K562 (cell line): ENCODE data around the gene PLAAT4. TPM values are rescaled to one million over a fixed set of nuclear protein-coding genes. Genes with fewer than 3 reads are reported as not detected.

Source experiments
- AFF1 ChIP-seq, 2 experiments: fragments of 450-650 bp; IDR thresholded peaks; 2 replicates each; pipeline ENCODE4 v1.6.1; 2018; ENCODE audit warnings: mild to moderate bottlenecking in 2 of 2, low read depth in 1 of 2; ENCODE audit not compliant: partially characterized antibody in 2 of 2
- AFF4 ChIP-seq: sonication (generic); formaldehyde crosslinking; IDR thresholded peaks from 2 replicates; pipeline ENCODE4 v1.8.0; 2023; ENCODE audit warnings: mild to moderate bottlenecking, missing genetic modification reagents
- BRCA1 ChIP-seq, 2 experiments: fragments of 450-650 bp in 1 of 2; sonication (generic) in 1 of 2; formaldehyde crosslinking in 1 of 2; IDR thresholded peaks; 2 replicates each; pipeline versions ENCODE4 v1.5.0 to v1.6.1; 2017 to 2020; ENCODE audit warnings: mild to moderate bottlenecking in 1 of 2, missing genetic modification reagents in 1 of 2
- JUN ChIP-seq, 2 experiments: sonication (generic) in 1 of 2; formaldehyde crosslinking in 1 of 2; IDR thresholded peaks; 2 replicates each; pipeline versions ENCODE4 v1.6.1 to v1.8.0; 2012 to 2022; ENCODE audit warnings: borderline replicate concordance in 2 of 2, mild to moderate bottlenecking in 2 of 2, improper control_type of control experiment in 1 of 2, low read depth in 1 of 2, low read length in 1 of 2, missing genetic modification reagents in 1 of 2
- MNT ChIP-seq, 2 experiments: fragments of 450-650 bp; conservative IDR thresholded peaks; 2 replicates each; pipeline ENCODE4 v1.6.1; 2017; ENCODE audit warnings: mild to moderate bottlenecking in 2 of 2, moderate library complexity in 2 of 2
- PTTG1 ChIP-seq: fragments of 450-650 bp; IDR thresholded peaks from 2 replicates; pipeline ENCODE4 v1.6.1; 2016; ENCODE audit warnings: low read depth, mild to moderate bottlenecking, missing genetic modification characterization, missing compliant biosample characterization
- RB1 ChIP-seq: fragments of 450-650 bp; IDR thresholded peaks from 2 replicates; pipeline ENCODE4 v1.6.1; 2017; ENCODE audit warnings: low read depth, mild to moderate bottlenecking
- SMARCC2 ChIP-seq: fragments of 450-650 bp; IDR thresholded peaks from 2 replicates; pipeline ENCODE4 v1.6.1; 2017; ENCODE audit warnings: antibody characterized with exemption, moderate library complexity, mild to moderate bottlenecking, low read depth
- TCF7L2 ChIP-seq: fragments of 150-350 bp; IDR thresholded peaks from 2 replicates; pipeline ENCODE4 v1.6.1; 2016; ENCODE audit warnings: low read depth, mild to moderate bottlenecking, low read length, moderate library complexity
- YBX1 ChIP-seq: fragments of 450-650 bp; IDR thresholded peaks from 2 replicates; pipeline ENCODE4 v1.7.1; 2016; ENCODE audit warnings: mild to moderate bottlenecking
- ZNF398 ChIP-seq: fragments of 250-450 bp; sonication (Bioruptor Pico); IDR thresholded peaks from 2 replicates; pipeline ENCODE4 v1.8.0; 2021; ENCODE audit warnings: moderate library complexity, mild to moderate bottlenecking, inconsistent platforms
- ZNF76 ChIP-seq: fragments of 250-450 bp; sonication (Bioruptor Pico); IDR thresholded peaks from 2 replicates; pipeline ENCODE4 v1.4.0; 2020; ENCODE audit warnings: mild to moderate bottlenecking, moderate library complexity, borderline replicate concordance
- ZNF766 ChIP-seq: fragments of 200-800 bp; sonication (Bioruptor generic); conservative IDR thresholded peaks from 2 replicates; pipeline ENCODE4 v1.6.1; 2016; ENCODE audit warnings: missing genetic modification characterization, missing compliant biosample characterization
- polyA plus RNA-seq, 8 experiments: library from polyadenylated mRNA; depleted of rRNA in 4 of 8; stranded (reverse) in 5 of 8; unstranded in 3 of 8; fragments of >200 nt; fragmentation: Nextera tagmentation in 2 of 8; fragmentation: Illumina TruSeq in 1 of 8; extraction: Ambion mirVana in 2 of 8; extraction: Trizol in 1 of 8; gene quantifications; 2 replicates each; pipeline versions ENCODE4 v1.2.1 to v1.2.3, GENCODE V29; 2011 to 2014; ENCODE audit warnings: inconsistent platforms in 1 of 8, missing spikeins in 1 of 8
- total RNA-seq, 7 experiments: library from RNA; depleted of rRNA in 6 of 7; stranded (reverse); fragments of >200 nt in 6 of 7; fragmentation: Illumina TruSeq in 2 of 7; extraction: Trizol in 2 of 7; gene quantifications; 2 replicates each; pipeline versions ENCODE4 v1.2.1 to v1.2.3, GENCODE V29; 2011 to 2021; ENCODE audit warnings: low replicate concordance in 1 of 7

Gene PLAAT4
- total and polyA plus RNA-seq, 9 of the 15 experiments (the other 6 are each of a cell fraction or from before 2014, with no cell fraction given) = 0.54 to 3.0 (median 1.3) TPM; not detected in 1

GRCh38 chr11:63491636-63492372 is 44.8 kb upstream of the PLAAT4 start (continued):
- peak in 1 of 2 experiments; percentile 61 for TF ChIP-seq AFF1 (IDR thresholded peaks at IDR 0.05; ENCODE audit: low read depth in 1 of 2, partially characterized antibody in 2 of 2)
- TF ChIP-seq ZNF76 (CRISPR knock-in tag) = no peak
- no peak for TF ChIP-seq BRCA1 (IDR thresholded peaks at IDR 0.05)
- TF ChIP-seq BRCA1 (CRISPR knock-in tag; IDR thresholded peaks at IDR 0.05) = no peak
- no peak for TF ChIP-seq YBX1
- TF ChIP-seq JUN (IDR thresholded peaks at IDR 0.05; ENCODE audit: borderline replicate concordance, low read depth, low read length) = peak; percentile 41; the same call in 1 of the 2 replicates
- TF ChIP-seq JUN (CRISPR knock-in tag; IDR thresholded peaks at IDR 0.05; ENCODE audit: borderline replicate concordance) = no peak
- 0 out of 4 replicates have a peak, but pooled peaks of 1 of the 2 experiments have one; percentile 25 for TF ChIP-seq MNT (conservative IDR thresholded peaks at IDR 0.05)
- TF ChIP-seq PTTG1 (tag) = no peak
- peak; percentile 61; the same call in 1 of the 2 replicates for TF ChIP-seq SMARCC2
- 0 out of 2 replicates have a peak, but pooled peaks have one; percentile 27 for TF ChIP-seq RB1
- TF ChIP-seq ZNF398 (CRISPR knock-in tag) = no peak
- TF ChIP-seq ZNF766 (CRISPR knock-in tag) = peak; percentile 51; the same call in 1 of the 2 replicates
- peak; percentile 54; the same call in 1 of the 2 replicates for TF ChIP-seq AFF4 (CRISPR knock-in tag)
- TF ChIP-seq TCF7L2 = peak; percentile 50; the same call in 1 of the 2 replicates
